Esophagus squamous epithelium (tissue), 4 donors: Measurements from ENCODE around the gene CABP1.

Source experiments
- POLR2A ChIP-seq, 4 donors: fragments of 450-650 bp; IDR thresholded peaks; one replicate each; pipeline ENCODE4 v1.6.1; 2017; ENCODE audit warnings: antibody characterized with exemption in 4 of 4, mild to moderate bottlenecking in 4 of 4, moderate library complexity in 3 of 4
- TF ChIP-seq, protein P1 (sequence below), 6 experiments: fragments of 450-650 bp in 4 of 6; fragments of 200-600 bp in 2 of 6; sonication (generic) in 2 of 6; IDR thresholded peaks; one replicate each; pipeline ENCODE4 v1.5.1; 2016 to 2019; ENCODE audit warnings: antibody characterized with exemption in 6 of 6, mild to moderate bottlenecking in 4 of 6, moderate library complexity in 4 of 6

- TF ChIP-seq, protein P1, sequence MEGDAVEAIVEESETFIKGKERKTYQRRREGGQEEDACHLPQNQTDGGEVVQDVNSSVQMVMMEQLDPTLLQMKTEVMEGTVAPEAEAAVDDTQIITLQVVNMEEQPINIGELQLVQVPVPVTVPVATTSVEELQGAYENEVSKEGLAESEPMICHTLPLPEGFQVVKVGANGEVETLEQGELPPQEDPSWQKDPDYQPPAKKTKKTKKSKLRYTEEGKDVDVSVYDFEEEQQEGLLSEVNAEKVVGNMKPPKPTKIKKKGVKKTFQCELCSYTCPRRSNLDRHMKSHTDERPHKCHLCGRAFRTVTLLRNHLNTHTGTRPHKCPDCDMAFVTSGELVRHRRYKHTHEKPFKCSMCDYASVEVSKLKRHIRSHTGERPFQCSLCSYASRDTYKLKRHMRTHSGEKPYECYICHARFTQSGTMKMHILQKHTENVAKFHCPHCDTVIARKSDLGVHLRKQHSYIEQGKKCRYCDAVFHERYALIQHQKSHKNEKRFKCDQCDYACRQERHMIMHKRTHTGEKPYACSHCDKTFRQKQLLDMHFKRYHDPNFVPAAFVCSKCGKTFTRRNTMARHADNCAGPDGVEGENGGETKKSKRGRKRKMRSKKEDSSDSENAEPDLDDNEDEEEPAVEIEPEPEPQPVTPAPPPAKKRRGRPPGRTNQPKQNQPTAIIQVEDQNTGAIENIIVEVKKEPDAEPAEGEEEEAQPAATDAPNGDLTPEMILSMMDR (IDR thresholded peaks at IDR 0.05), result no peak
- TF ChIP-seq POLR2A (IDR thresholded peaks at IDR 0.05), result no peak
These were observed 23.3 kb downstream of the CABP1 start for GRCh38 chr12:120663741-120664140.
